ENCODE results near the gene DNAJC10.

GRCh38 chr2:182717416-182717815 is 1.4 kb downstream of the DNAJC10 start:
- no peak for TF ChIP-seq POLR2A (IDR thresholded peaks at IDR 0.05)
- no peak for TF ChIP-seq CTCF (IDR thresholded peaks at IDR 0.05)
